ENCODE results near the gene CTNS. TPM values are rescaled to one million over a fixed set of nuclear protein-coding genes. Genes with fewer than 3 reads are reported as not detected.

Gene CTNS
- polyA plus RNA-seq, 5 donors = 10.1 to 13.8 (median 12.1) TPM

Other genes starting within 250 kb of the CTNS start
- under 1 TPM in 1 of 5 donors, not detected in 4; 0.10 TPM for gene OR1E1, start 238.3 kb upstream of the CTNS start, polyA plus RNA-seq (ENCODE audit: insufficient read depth in 1 of 5, insufficient read length in 5 of 5, low replicate concordance in 1 of 5)
- gene OR3A3, start 225.4 kb upstream of the CTNS start, polyA plus RNA-seq (ENCODE audit: insufficient read depth in 1 of 5, insufficient read length in 5 of 5, low replicate concordance in 1 of 5) = under 1 TPM in 3 of 5 donors, not detected in 2; 0.06 to 0.15 (median 0.13) TPM
- gene OR1E2, start 202.9 kb upstream of the CTNS start, polyA plus RNA-seq (ENCODE audit: insufficient read depth in 1 of 5, insufficient read length in 5 of 5, low replicate concordance in 1 of 5) = under 1 TPM in 1 of 5 donors, not detected in 4; 0.18 TPM
- 1 to 10 TPM in 1 of 5 donors, under 1 TPM in 1, not detected in 3; 0.43 to 1.1 TPM for gene SPATA22, start 164.9 kb upstream of the CTNS start, polyA plus RNA-seq (ENCODE audit: insufficient read depth in 1 of 5, insufficient read length in 5 of 5, low replicate concordance in 1 of 5)
- 10 to 100 TPM; 23.7 to 73.8 (median 65.8) TPM for gene ASPA, start 160.8 kb upstream of the CTNS start, polyA plus RNA-seq (ENCODE audit: insufficient read depth in 1 of 5, insufficient read length in 5 of 5, low replicate concordance in 1 of 5)
- 1 to 10 TPM; 1.3 to 4.0 (median 2.2) TPM for gene TRPV3, start 78.9 kb upstream of the CTNS start, polyA plus RNA-seq (ENCODE audit: insufficient read depth in 1 of 5, insufficient read length in 5 of 5, low replicate concordance in 1 of 5)
- 10 to 100 TPM in 2 of 5 donors, 1 to 10 TPM in 3; 7.6 to 10.7 (median 9.8) TPM for gene TRPV1, start 27.3 kb upstream of the CTNS start, polyA plus RNA-seq (ENCODE audit: insufficient read depth in 1 of 5, insufficient read length in 5 of 5, low replicate concordance in 1 of 5)
- 10 to 100 TPM; 11.4 to 14.7 (median 13.3) TPM for gene SHPK, start 510 bp upstream of the CTNS start, polyA plus RNA-seq (ENCODE audit: insufficient read depth in 1 of 5, insufficient read length in 5 of 5, low replicate concordance in 1 of 5)
- gene TAX1BP3, start 31.8 kb downstream of the CTNS start, polyA plus RNA-seq (ENCODE audit: insufficient read depth in 1 of 5, insufficient read length in 5 of 5, low replicate concordance in 1 of 5) = 100 to 1,000 TPM in 1 of 5 donors, 10 to 100 TPM in 4; 61.0 to 110 (median 67.3) TPM
- gene EMC6, start 32.1 kb downstream of the CTNS start, polyA plus RNA-seq (ENCODE audit: insufficient read depth in 1 of 5, insufficient read length in 5 of 5, low replicate concordance in 1 of 5) = 10 to 100 TPM; 17.8 to 30.8 (median 20.5) TPM
- 1 to 10 TPM in 1 of 5 donors, under 1 TPM in 3, not detected in 1; 0.12 to 1.8 (median 0.24) TPM for gene P2RX5, start 59.4 kb downstream of the CTNS start, polyA plus RNA-seq (ENCODE audit: insufficient read depth in 1 of 5, insufficient read length in 5 of 5, low replicate concordance in 1 of 5)
- 1 to 10 TPM; 2.1 to 3.8 (median 2.5) TPM for gene HASPIN, start 87.1 kb downstream of the CTNS start, polyA plus RNA-seq (ENCODE audit: insufficient read depth in 1 of 5, insufficient read length in 5 of 5, low replicate concordance in 1 of 5)
- gene ITGAE, start 164.4 kb downstream of the CTNS start, polyA plus RNA-seq (ENCODE audit: insufficient read depth in 1 of 5, insufficient read length in 5 of 5, low replicate concordance in 1 of 5) = 10 to 100 TPM; 34.4 to 44.2 (median 40.8) TPM
- 100 to 1,000 TPM in 2 of 5 donors, 10 to 100 TPM in 3; 83.5 to 115 (median 98.5) TPM for gene NCBP3, start 209.5 kb downstream of the CTNS start, polyA plus RNA-seq (ENCODE audit: insufficient read depth in 1 of 5, insufficient read length in 5 of 5, low replicate concordance in 1 of 5)